HG03139 (cell line): ENCODE results near the gene LBX2.
A peak's percentile ranks its signal among the peaks of the same experiment; 100 is the strongest.

Source experiments
- ATAC-seq: cut with Tn5 transposase; IDR thresholded peaks from one replicate; pipeline ENCODE4 v1.9.1; 2021; ENCODE audit not compliant: unreplicated experiment

Gene LBX2, protein sequence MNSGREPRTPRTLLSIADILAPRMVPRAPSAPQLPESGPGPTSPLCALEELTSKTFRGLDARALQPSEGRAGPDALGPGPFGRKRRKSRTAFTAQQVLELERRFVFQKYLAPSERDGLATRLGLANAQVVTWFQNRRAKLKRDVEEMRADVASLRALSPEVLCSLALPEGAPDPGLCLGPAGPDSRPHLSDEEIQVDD

DNA sequence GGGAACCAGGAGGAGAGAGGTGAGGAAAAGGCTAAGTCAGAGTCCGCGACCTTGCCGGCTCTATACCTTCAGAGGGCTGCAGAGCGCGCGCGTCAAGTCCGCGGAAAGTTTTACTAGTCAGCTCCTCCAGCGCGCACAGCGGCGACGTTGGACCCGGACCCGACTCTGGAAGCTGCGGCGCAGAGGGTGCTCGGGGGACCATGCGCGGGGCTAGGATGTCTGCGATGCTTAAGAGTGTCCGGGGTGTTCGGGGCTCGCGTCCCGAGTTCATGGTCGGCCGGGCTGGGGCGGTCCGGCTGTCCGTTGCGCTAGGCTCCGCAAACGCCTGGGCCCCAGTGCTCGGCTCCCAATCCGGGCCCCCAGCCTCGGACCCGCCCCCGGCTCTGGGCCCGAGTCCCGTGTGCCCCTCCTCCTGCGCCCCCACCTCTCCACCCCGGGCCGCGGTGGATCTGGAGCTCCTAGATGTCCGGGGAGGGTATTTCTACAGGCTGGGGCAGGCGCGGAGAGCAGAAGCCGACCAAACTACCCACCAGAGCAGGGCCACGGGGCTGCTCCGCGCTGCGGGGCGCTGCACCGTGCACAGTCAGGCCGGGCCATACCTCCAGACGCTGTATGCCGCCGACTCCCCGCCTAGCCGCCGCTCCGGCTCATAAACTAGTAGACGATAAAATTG is at the start of gene LBX2:
Gene LBX2, minus strand, starts transcription at position 337 of the 673 bp plus-strand sequence. Its CDS starts 66 bp downstream, at position 271.
- no peak for ATAC-seq

DNA sequence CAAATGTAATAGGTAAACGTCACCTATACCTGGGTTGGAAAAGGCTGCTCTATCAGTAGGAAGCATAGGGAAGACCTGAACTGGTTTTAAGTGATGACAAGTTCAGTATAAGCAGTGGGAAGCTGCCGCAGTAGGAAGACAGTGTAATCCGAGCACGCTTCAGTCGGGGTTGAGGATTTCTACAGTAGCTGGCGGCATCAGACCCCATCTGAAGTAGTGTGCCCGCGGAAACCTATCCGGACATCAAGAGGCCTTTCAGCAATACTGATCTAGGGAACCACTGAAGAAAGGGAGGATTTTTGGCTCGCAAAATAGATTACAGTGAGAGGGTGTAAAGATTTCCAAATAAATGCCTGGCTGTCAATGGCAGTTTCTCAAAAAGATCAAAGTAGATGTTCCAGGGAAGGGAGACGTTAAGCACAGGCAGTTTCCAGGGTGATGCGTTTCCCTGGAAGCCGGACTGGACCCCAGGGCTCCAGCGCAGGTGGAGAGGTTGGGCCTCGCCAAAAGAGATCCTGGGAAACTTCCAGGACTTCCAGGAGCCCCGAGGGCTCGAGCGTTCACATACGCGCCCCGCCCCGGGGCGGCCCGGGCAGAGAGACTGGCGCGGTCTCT is 49.0 kb upstream of the LBX2 start:
- ATAC-seq: no peak

DNA sequence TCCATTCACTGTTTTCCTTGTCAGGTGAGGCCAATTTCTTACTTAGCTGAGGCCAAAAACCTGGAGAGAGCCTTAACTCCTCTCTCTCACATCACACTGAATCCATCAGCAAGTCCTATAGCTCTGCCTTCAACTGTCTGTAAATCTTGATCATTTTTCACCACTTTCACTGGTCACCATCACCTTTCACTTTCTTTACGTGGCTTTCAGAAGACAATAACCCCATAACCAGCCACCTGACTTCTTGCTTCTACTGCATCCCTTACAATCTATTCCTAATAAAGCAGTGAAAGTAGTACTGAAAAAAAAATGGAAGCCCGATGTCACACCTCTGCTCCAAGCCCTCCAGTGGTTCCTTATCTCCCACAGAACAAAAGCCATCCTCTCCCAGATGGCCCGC is 46.6 kb upstream of the LBX2 start:
- ATAC-seq: no peak

DNA sequence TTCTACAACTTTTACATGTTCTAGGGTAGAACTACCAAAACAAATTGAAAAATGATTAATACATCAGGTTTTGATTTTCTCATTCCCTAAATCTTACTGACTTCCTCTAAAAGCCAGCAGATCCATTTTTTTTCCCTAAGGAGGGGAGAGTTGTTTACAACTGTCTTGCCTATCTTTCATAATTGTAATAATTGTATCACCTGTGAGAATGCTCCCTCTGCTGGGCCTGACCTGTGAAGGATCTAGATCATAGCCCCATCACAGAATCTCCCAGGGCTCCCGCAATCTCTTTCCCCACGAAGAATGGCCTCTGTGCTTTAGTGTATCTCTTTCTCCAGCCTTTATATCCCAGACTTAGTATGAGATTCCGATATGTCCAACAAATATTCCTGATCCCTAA is 45.2 kb upstream of the LBX2 start:
- ATAC-seq: no peak

DNA sequence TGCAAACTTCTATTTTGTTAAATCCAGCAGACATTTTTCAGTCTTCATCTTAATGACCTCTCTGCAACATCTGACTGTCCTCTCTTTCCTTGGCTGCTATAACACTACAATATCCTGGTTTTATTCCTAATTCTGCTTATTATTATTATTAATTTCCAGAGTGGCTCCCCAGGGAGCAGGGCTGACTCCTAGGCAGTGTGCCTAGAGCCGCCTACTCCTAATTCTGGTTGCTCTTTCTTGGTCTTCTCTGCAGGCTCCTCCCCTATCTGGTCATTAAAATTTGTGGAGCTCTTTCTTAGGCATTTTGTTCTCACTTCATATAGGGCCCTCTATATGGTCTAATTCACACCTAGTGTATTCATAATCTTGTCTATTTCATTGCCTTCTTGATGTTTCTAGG is 43.6 kb upstream of the LBX2 start:
- no peak for ATAC-seq

DNA sequence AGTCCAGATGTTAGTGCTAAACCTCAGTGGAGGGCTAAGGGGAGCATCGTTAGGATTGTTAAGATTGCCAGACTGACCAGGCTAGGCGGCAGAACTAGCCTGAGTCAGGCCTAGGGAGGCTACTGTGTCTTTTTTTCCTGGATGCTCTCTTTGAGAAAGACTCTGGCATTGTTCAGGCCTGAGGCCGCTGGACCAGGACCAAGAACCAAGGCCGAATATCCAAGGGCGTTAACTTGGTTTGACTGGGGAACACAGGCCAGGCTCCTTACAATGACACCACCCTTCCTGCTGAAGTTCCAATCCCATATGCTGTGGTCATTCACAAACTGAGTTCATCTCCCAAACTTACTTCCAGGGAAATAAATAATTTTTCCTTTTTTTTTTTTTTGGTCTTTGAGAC is 40.9 kb upstream of the LBX2 start:
- no peak for ATAC-seq

DNA sequence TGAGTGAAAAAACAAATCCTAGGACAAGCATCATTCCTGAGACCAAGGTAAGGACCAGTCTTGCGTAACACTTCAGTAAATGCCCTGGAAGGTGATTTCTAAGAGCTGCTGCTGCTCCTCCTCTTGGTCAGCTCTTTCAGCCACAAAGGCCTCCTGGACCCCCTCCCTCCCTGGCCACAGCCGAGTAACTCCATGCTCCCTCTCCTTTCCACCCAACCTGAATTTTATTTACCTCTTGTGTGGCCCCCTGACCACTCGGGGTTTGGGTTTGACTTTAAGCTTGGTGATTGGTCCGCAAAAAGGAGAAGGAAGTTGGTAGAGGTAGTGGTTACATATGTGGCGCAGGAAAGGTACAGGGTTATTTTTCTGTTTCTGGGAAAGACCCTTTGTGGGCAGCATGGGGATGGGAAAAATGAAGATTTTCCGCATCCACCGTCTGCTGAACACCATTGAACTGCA is 39.5 kb upstream of the LBX2 start:
- no peak for ATAC-seq

DNA sequence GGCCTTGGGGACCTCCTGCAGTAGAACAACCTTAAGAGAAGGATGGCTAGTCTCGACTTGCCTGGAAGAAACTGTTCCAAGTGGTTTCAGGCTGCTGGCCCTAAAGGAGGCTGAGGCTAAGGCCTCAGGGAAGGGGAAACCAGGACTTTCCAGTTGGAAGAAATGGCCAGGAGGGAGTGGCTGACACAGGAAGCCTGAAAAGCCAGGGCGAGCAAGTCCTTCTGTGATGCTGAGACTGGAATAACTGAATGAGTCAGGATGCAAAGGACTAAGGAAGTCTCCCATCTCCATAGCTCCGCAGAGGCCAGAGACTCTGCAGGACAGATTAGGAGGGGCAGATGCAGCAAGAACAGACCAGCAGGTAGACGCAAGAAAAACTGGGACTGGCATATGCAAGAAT is 37.7 kb upstream of the LBX2 start:
- ATAC-seq: no peak

DNA sequence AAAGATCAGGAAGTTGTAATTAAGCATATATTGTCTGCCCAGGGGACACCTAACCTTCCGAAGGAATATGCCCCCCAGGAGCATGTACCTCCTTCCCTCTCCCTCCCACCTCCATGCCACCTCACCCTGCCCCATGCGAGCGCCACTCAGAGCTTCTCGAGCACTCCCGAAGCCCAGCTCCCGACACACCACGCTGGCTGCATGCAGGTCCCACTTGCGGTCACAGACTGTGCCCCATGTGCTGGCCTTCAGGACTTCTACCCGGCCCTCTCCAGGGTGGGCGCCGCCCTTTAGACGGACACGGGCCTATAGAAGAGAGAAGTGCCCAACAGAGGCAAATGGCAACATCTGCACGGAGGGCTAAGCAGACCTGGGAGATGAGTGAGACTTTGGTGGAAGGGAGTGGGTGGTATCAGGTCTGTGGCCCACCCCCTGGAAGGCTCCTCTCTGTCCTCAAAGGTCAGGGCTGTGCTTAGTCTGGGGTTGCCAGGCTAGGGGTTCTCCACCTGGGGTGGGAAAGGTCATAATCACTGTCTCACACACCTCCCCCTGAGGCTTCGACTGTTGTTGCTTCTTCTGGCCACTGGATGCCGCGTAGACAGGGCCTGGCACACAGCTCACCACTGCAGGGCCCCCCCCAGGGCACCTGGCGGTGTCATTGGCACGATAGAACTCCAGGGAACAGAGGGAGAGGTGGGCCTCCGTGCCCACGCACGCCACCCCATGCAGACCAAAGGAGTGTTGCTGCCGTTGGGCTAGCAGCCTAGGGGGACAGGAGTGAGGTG is 37.0 kb upstream of the LBX2 start:
- ATAC-seq: no peak

DNA sequence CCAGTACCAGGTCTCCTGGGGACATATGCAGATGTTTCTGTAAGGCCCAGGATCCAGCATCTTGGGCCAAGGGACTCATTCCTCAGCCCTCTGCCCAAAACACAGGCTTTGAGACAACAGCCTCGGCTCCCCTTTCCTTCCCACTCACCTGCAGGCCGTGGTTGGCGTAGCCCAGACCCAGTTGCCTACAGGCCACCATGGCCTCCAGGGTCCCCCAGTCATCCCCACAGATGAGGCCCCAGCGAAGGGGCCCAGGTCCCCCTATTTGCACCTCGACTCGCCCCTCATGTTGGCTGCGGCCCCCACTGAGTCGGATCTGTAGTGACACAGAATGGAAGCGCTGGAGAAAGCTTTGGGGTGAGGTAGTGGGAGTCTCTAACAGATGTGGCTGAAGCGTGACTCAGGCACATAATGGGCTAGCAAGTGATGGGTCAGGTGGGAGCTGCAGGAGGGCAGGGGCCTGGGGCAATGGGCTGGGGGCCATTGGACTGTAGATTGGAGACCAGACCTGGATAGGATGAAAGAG is 36.1 kb upstream of the LBX2 start:
- no peak for ATAC-seq

DNA sequence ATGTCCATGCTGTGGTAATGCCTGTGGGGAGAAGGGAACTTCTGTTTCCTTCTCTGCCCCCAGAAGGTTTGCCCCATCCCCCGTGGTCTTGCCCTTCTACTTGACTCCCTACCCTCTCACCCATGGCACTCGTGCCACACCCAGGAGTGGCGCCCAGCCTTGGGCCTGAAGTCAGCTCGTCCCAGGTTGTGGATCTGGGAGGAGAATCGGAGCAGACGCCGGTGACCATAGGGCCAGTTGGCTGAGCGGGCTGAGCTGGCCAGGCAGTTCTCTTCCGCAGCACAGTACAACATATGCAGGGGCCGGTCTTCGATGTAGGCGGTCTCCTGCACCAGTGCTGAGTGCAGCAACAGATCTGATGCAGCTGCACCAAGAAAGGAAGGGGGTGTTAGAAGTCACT is 35.0 kb upstream of the LBX2 start:
- no peak for ATAC-seq

DNA sequence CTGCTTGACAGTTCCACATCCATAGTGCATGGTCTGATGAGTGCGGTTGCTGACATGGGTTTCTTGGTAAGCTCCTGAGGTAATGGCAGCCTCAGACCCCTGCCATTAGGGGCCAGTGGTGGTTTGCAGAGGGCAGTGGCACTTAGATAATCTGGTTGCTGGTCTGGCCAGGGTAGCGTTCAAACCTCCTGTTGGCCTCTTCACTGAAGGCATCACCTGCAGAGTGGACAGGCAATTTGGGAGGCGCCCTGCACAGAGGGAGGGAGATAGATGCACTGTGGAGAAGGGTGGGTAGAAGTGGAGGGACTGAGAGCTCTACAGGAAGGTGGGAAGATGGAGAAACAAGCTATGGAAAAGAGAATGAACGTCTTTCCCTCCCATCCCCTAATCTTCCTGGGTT is 34.1 kb upstream of the LBX2 start:
- ATAC-seq: no peak

DNA sequence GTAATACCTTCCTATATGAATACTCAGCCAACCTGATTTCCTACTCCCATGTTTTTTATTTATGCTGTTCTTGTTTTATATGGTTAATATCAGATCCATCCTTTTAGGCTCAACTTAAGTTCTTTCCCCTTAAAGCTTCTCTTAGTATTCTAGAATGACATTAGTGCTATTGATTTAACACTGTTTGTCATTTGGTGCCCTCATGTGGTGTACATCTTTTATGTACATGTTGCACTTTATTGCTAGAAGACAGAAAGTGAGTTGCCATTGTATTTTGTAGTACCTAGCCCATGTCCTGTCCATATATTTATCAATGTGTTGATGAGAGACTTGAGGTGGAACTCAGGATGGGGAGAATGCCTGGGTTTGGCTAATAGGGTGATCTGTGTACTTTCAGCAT is 32.8 kb upstream of the LBX2 start:
- ATAC-seq: no peak

DNA sequence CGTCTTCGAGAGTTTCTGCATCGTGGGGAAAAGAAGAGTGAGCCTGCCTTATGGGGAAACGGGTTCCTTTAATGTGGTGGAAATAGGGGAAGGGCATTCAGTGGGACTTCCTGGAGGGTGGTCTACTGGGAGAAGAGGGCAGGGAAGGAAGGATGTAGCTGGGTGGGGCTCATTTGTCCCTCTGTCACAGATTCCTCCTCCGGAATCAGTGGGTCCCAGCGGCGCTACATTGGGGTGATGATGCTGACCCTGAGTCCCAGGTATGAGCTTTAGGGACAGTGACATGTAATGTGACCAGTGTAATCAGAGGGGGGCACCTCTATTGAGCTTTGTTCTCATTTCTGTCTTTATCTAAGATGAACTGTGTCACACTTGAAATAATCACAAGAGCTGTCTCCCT is 32.3 kb upstream of the LBX2 start:
- ATAC-seq: no peak

DNA sequence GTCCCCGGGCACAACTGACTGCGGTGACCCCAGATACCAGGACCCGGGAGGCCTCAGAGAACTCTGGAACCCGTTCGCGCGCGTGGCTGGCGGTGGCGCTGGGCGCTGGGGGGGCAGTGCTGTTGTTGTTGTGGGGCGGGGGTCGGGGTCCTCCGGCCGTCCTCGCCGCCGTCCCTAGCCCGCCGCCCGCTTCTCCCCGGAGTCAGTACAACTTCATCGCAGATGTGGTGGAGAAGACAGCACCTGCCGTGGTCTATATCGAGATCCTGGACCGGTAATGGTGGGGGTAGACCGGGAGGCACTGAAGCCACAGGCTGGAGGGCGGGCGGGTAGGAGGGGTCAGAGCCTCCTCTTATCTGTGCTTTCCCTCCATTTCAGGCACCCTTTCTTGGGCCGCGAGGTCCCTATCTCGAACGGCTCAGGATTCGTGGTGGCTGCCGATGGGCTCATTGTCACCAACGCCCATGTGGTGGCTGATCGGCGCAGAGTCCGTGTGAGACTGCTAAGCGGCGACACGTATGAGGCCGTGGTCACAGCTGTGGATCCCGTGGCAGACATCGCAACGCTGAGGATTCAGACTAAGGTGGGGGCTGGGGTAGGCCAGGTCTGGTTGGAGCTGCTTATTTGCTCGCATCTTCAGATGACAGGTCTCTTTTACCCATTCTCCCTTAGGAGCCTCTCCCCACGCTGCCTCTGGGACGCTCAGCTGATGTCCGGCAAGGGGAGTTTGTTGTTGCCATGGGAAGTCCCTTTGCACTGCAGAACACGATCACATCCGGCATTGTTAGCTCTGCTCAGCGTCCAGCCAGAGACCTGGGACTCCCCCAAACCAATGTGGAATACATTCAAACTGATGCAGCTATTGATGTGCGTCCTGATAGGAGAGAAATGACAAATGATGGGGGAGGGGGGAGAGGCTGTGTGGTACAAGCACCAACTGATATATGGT is 31.1 kb upstream of the LBX2 start:
- ATAC-seq: peak; percentile 26

DNA sequence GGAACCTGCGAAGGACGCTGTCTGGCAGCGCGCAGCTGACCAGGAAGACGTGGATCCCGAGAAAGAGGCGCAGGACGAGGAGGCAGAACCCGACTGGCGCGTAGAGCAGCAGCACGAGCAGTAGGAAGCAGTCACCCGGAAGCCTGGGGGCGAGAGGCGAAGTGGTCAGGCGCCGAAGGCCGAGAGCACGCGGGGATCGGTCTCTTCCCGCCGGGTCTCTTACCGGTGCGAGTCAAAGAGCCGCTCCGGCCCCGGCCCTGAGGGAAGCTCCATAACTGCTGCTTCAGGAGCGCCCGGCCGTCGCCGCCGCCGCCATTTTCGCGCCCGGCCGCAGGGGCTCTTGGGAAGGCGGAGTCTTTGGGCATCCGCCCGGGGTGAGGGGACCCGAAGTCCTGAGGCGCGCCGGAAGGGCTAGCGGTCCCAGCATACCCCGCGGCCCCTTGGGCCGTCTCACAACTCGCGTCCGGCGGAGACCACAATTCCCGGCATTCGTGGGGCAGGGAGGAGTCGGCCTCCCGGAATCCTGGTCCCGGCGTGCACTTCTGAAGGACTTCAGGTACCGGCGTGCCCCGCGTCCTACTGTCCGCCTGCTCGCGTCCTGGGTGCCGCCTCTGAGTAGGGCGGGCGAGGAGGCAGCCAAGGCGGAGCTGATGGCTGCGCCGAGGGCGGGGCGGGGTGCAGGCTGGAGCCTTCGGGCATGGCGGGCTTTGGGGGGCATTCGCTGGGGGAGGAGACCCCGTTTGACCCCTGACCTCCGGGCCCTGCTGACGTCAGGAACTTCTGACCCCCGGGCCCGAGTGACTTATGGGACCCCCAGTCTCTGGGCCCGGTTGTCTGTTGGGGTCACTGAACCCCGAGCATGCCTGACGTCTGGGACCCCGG is 30.2 kb upstream of the LBX2 start, which contains the start of the genes AUP1 and HTRA2:
Gene AUP1, minus strand, starts transcription at position 350 of the 882 bp plus-strand sequence. Its CDS starts 77 bp downstream, at position 273.
Gene HTRA2, plus strand, starts transcription at position 577 of the 882 bp plus-strand sequence. Its CDS starts 74 bp downstream, at position 651.
- peak; percentile 71 for ATAC-seq

DNA sequence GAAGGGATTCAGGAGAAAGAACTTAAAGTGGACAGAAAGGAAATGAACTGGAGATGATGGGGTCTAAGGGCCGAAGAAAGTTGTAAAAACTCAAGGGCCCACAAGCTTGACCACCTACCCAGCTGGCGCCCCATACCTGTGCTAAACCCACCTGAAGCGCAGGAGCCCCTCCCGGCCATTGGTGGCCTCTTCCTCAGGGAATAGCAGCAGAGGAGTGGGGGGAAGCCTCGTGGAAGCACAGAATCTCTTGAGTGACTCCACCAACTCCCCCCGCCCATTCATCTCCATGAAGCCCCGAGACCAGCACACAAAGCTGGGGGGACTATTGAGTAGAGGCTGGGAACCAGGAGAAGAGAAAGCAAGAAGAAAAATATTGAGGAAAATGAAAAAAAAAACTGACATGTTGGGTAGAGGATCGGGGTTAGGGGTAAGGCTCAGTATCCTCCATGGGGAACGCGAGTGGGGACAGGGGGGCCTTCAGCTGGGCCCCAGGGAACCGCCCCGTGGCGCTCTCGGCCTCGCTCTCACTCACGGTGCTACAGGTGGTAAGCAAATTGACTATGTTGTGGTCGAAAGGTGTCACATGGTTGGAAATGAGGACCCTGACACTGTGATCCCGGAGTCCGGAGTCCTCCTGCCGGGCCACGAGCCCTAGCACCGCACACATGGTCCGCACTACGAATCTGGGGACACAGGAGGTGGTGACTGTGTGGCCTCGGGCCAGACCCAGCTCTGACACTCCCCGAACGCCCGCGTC is 29.4 kb upstream of the LBX2 start:
- ATAC-seq: peak; percentile 12

DNA sequence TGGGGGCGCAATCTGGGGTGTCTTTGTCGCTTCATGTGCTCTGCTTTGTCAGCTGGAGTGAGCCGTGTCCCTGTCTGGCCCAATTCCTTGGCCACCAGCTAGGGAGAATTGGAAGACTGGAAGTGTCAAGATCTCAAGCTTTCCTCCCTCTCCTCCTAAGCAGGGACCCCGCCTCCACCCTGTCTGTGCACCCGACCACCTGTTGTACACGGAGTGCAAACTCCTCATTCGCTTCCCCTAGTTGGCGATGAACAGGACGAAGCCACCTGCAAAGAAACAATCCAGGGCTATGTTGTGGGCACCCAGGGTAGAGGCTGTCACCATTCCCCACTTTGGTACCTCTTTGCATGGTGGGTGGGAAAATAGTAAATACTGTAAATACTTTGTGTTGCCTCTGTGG is 28.3 kb upstream of the LBX2 start:
- ATAC-seq: no peak
